ENCODE results near the gene ITGB5.

- TF ChIP-seq EZH2 (IDR thresholded peaks at IDR 0.05; ENCODE audit: low read length, missing control alignments): no peak
- TF ChIP-seq CTCF (conservative IDR thresholded peaks at IDR 0.05 in 1 of 2, IDR thresholded peaks at IDR 0.05 in 1 of 2; ENCODE audit: low read depth in 1 of 2, low read length in 2 of 2): no peak
These were observed 105.4 kb downstream of the ITGB5 start for GRCh38 chr3:124781476-124782376.

All from fibroblast of lung (primary cell).